DND-41 (cell line): ENCODE results near the gene SEMA6B.

ENCODE experiments used
- CTCF ChIP-seq: IDR thresholded peaks from 2 replicates; pipeline ENCODE4 v1.5.1; 2012; ENCODE audit warnings: borderline replicate concordance, low read length, moderate library complexity, mild to moderate bottlenecking; ENCODE audit not compliant: poor library complexity, severe bottlenecking; ENCODE audit errors: extremely low read depth
- EZH2 ChIP-seq: IDR thresholded peaks from 3 replicates; pipeline ENCODE4 v1.6.1; 2012; ENCODE audit warnings: borderline replicate concordance, low read depth, mild to moderate bottlenecking, moderate library complexity, low read length, inconsistent platforms; ENCODE audit not compliant: severe bottlenecking

- no peak for TF ChIP-seq CTCF
- TF ChIP-seq EZH2, result no peak
Observed at GRCh38 chr19:4510435-4511255, 48.8 kb downstream of the SEMA6B start.
